ENCODE measurements around the gene NR1I3.

The NR1I3 gene

DNA sequence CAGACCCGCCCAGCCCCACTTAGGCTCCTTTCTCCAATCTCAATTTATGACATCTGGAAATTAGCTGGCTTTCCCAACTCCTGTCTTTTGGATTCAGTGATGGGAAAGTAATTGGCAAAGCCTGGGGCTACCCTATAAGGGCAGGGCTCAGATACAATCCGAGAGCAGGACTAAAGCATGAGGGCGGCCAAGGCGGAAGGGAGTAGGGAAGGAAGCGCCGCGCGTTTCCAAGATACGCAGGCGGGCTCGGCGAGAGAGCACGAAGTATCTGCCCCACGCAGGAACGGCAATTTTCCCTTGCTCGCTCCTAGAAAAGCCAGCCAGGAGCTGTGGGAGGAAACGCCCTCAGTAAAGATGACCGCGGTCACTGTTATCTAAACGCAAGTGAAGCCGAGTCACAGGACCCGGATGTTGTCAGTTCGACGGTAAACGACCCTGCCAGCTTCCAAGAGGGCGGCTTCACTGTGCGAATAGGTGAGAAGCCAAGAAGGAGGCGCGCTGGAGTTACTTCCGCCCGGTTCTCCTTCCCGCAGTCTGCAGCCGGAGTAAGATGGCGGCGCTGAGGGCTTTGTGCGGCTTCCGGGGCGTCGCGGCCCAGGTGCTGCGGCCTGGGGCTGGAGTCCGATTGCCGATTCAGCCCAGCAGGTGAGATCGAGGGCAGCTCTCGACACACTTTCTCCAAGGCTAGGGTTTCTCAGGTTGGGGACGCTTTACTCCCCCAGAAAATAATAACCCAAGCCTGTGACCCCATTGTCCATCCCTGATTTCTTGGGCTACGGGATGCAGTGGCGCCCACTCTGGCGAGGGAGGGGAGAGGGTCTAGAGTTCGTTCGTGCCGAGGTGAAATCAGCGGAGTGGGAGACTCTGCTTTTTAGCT is 35.9 kb downstream of the NR1I3 start, which contains the start of gene NDUFS2:
TSS of gene NDUFS2 (plus strand) at position 532 of the 877 bp plus-strand sequence. CDS start at position 551, 19 bp downstream.
- DNase-seq (ENCODE audit: extremely low spot score): peak; percentile 98
- ChIA-PET CTCF (interaction anchor here (0.6 to 2.4 kb wide), 6 partner anchors 9 to 180 kb away, joined by 3 to 9 read pairs (median 4); partner anchors contain the start of gene PPOX), POLR2A (interaction anchor here (0.6 to 2.7 kb wide), 24 partner anchors 9 to 238 kb away, joined by 3 to 32 read pairs (median 4); partner anchors contain the start of genes APOA2, B4GALT3, FCER1G and MPZ)
- peak; percentile 90 for TF ChIP-seq ELF4 (IDR thresholded peaks at IDR 0.05)
- TF ChIP-seq NFRKB (IDR thresholded peaks at IDR 0.05): peak; percentile 71
- TF ChIP-seq L3MBTL2 (conservative IDR thresholded peaks at IDR 0.05): peak; percentile 45; the same call in 1 of the 2 replicates
- no peak for TF ChIP-seq ZNF384 (IDR thresholded peaks at IDR 0.05)

DNA sequence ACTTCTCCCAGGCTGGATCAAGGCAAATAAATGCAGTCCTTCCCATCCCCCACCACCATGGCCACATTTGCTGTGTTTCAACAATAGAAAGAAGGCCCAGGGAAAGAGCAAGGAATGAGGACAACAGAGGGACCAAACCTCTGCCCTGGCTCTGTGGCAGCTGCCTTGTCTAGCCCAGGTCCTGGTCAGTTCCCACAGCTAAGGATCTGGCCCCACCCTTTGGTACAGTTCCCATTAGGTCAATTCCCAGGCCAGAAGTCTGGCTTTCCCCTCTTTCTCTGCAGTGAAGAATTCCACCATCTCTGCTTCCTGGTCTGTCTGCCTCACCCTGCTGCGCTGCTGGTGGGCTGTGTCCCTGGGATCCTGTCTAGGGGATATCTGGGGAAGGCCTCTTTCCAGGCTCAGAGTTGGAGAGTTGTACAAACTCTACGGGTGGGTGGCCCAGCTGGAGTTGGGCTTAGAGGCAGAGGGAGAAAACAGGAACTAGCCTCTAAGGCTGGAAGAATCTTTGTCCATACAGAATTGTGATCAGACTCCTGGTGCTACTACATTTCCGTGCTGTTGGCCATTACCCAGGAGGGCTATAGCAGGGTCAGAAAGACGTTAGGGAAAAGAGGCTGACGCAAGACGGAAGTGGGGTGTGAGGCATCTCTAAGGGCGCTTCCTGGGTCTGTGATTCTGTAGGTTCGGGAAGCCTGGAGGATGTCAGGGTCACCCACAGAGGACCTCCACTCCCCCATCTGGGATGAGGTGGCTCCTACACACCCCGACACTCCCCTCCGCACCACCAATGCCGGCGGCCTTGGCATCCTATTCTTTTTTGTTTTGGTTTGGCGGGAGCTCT is 36.8 kb downstream of the NR1I3 start:
- no peak for TF ChIP-seq CTBP1 (IDR thresholded peaks at IDR 0.05; ENCODE audit: borderline replicate concordance)
- TF ChIP-seq L3MBTL2 (conservative IDR thresholded peaks at IDR 0.05): no peak
- no peak for TF ChIP-seq NFRKB (IDR thresholded peaks at IDR 0.05)
- TF ChIP-seq TARDBP (IDR thresholded peaks at IDR 0.05): no peak
- no peak for TF ChIP-seq ELF4 (IDR thresholded peaks at IDR 0.05)
- TF ChIP-seq ARNT (IDR thresholded peaks at IDR 0.05): no peak
- TF ChIP-seq LEF1 (IDR thresholded peaks at IDR 0.05; ENCODE audit: borderline replicate concordance): no peak
- no peak for TF ChIP-seq FOXK2 (IDR thresholded peaks at IDR 0.05)
- no peak for TF ChIP-seq PKNOX1 (IDR thresholded peaks at IDR 0.05)
- POLR2A ChIA-PET: interaction anchor here (0.6 to 2.7 kb wide), 19 partner anchors 8 to 239 kb away, joined by 3 to 32 read pairs (median 5); partner anchors contain the start of genes APOA2, B4GALT3, FCER1G and MPZ
- no peak for DNase-seq (ENCODE audit: extremely low spot score)
- CTCF ChIA-PET: interaction anchor here (0.6 to 2.4 kb wide), 3 partner anchors 8 to 101 kb away, joined by 4 to 9 read pairs (median 5); no protein-coding TSS in a partner anchor

- DNase-seq (ENCODE audit: extremely low spot score): no peak
- TF ChIP-seq FOXA1 (IDR thresholded peaks at IDR 0.05) (no peak), LEF1 (IDR thresholded peaks at IDR 0.05; ENCODE audit: borderline replicate concordance) (no peak)
- ChIA-PET POLR2A (interaction anchor here (1.5 kb wide), 1 partner anchor 47 kb away, joined by 4 read pairs; the partner anchor contains the start of gene UFC1), CTCF (interaction anchor here (0.6 to 2.4 kb wide), 2 partner anchors 8 to 102 kb away, joined by 5 to 9 read pairs; no protein-coding TSS in a partner anchor)
Measured at GRCh38 chr1:161200421-161200991, 37.5 kb downstream of the NR1I3 start.

- TF ChIP-seq TARDBP (IDR thresholded peaks at IDR 0.05) (no peak), BHLHE40 (IDR thresholded peaks at IDR 0.05; ENCODE audit: borderline replicate concordance) (no peak), PKNOX1 (IDR thresholded peaks at IDR 0.05) (no peak), LEF1 (IDR thresholded peaks at IDR 0.05; ENCODE audit: borderline replicate concordance) (no peak), FOXM1 (IDR thresholded peaks at IDR 0.05; ENCODE audit: borderline replicate concordance) (no peak), NFRKB (IDR thresholded peaks at IDR 0.05) (no peak), SUZ12 (IDR thresholded peaks at IDR 0.05) (no peak), SP1 (IDR thresholded peaks at IDR 0.05) (no peak), FOXA1 (IDR thresholded peaks at IDR 0.05) (no peak), ELF4 (IDR thresholded peaks at IDR 0.05) (no peak), HDGF (IDR thresholded peaks at IDR 0.05; ENCODE audit: borderline replicate concordance) (no peak), ARNT (IDR thresholded peaks at IDR 0.05) (no peak), L3MBTL2 (conservative IDR thresholded peaks at IDR 0.05) (no peak), ZNF384 (IDR thresholded peaks at IDR 0.05) (no peak), CTBP1 (IDR thresholded peaks at IDR 0.05; ENCODE audit: borderline replicate concordance) (no peak), FOXK2 (IDR thresholded peaks at IDR 0.05) (no peak)
- ChIA-PET CTCF (interaction anchor here (0.9 to 1.7 kb wide), 3 partner anchors 26 to 38 kb away, joined by 3 to 9 read pairs (median 4); partner anchors contain the start of gene TOMM40L), POLR2A (interaction anchor here (1.1 to 1.2 kb wide), 2 partner anchors 26 to 189 kb away, joined by 3 read pairs; partner anchors contain the start of gene TOMM40L)
- DNase-seq (ENCODE audit: extremely low spot score): no peak
Measured at GRCh38 chr1:161199506-161200139, 38.4 kb downstream of the NR1I3 start.

- TF ChIP-seq HDGF (IDR thresholded peaks at IDR 0.05; ENCODE audit: borderline replicate concordance) (no peak), PKNOX1 (IDR thresholded peaks at IDR 0.05) (peak; percentile 69; the same call in 1 of the 2 replicates), BHLHE40 (IDR thresholded peaks at IDR 0.05; ENCODE audit: borderline replicate concordance) (no peak), FOXA1 (IDR thresholded peaks at IDR 0.05) (no peak)
- no peak for DNase-seq (ENCODE audit: extremely low spot score)
- ChIA-PET CTCF (interaction anchor here (0.5 to 1.7 kb wide), 4 partner anchors 27 to 113 kb away, joined by 3 to 9 read pairs (median 4); partner anchors contain the start of gene TOMM40L), POLR2A (interaction anchor here (0.7 to 1.5 kb wide), 5 partner anchors 22 to 190 kb away, joined by 3 to 7 read pairs (median 3); partner anchors contain the start of genes B4GALT3 and TOMM40L)
Measured at GRCh38 chr1:161198897-161199431, 39.0 kb downstream of the NR1I3 start, which contains the start of gene ADAMTS4. ADAMTS4 (minus strand) TSS chr1:161199054; CDS start chr1:161198627, 427 bp downstream.

All from HEK293T (cell line).